IPS-18a (cell line): ENCODE measurements around the gene GPR62.

Source experiments
- H3K27ac ChIP-seq: one replicate; pipeline ENCODE4 v1.5.1; 2013; ENCODE audit warnings: low read length
- H3K27me3 ChIP-seq: one replicate; pipeline ENCODE4 v1.6.1; 2013; ENCODE audit warnings: mild to moderate bottlenecking, low read length; ENCODE audit not compliant: control insufficient read depth, insufficient read depth
- H3K36me3 ChIP-seq: one replicate; pipeline ENCODE4 v1.6.1; 2013; ENCODE audit warnings: low read depth, low read length; ENCODE audit not compliant: control insufficient read depth
- H3K4me1 ChIP-seq: one replicate; pipeline ENCODE4 v1.6.1; 2013; ENCODE audit warnings: low read depth, low read length; ENCODE audit not compliant: control insufficient read depth
- H3K4me3 ChIP-seq: one replicate; pipeline ENCODE4 v1.5.1; 2013; ENCODE audit warnings: low read length
- H3K9ac ChIP-seq: one replicate; pipeline ENCODE4 v1.6.1; 2013; ENCODE audit warnings: mild to moderate bottlenecking, low read length, moderate library complexity
- H3K9me3 ChIP-seq: one replicate; pipeline ENCODE4 v1.6.1; 2013; ENCODE audit warnings: low read depth, low read length; ENCODE audit not compliant: control insufficient read depth

Gene GPR62

DNA sequence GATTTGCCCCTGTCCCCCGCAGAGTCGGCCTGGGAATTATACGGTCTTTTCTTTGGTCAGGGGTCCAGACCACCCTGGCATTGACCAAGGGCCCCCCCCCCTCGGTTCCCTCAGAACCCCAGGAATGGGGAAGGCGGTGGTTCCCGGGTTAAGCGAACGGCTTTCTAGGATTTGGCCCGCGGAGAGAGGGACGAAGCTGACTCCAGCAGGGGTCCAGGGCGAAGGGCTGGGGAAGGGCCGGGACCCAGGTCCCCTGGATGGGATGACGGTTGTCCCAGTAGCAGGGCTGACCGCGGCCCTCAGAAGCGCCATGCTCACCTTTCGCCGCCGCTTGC lies 13.8 kb upstream of the GPR62 start:
- H3K9ac ChIP-seq, result peak overlapping the region; percentile 83
- H3K4me1 ChIP-seq, result peaks cover 5% of the 10 kb centered on the region
- H3K9me3 ChIP-seq, result no peaks in the 10 kb centered on the region
- peak overlapping the region; percentile 90 for H3K4me3 ChIP-seq
- peaks cover 29% of the 10 kb centered on the region for H3K36me3 ChIP-seq
- no peaks in the 10 kb centered on the region for H3K27me3 ChIP-seq
- no peak overlapping the region for H3K27ac ChIP-seq

DNA sequence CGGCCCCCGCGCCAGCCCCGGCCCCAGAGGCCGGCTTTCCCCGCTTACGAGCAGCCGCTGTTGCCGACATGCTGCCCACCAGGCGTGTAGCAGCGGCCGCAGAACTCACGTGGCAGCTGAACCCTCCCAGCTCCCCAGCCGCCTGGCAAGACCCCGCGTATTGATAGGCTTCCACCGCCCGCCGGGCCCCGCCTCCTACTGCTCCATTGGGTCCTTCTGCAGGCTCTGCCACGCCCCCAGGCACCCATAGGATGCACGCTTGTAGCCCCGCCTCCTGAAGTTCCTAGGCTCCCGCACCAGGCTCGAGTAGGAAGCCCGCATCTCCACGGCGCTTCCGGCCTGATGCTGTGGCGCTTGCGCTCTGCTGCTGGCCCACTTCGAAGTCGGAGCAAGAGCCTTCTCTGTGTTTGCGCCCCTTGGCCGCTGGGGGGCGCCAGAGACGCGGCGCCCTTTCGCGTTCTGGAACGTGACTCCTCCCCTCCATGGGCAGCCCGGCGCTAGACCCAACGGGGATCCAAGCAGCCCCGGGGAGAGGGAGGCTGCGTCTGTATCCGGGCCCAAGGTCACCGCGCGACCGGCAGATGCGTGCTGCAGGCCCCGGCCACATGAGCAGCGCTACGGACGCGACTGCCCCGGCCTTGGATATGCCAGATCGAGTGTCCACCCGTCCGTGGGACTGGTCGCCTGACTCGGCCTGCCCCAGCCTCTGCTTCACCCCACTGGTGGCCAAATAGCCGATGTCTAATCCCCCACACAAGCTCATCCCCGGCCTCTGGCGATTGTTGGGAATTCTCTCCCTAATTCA lies 13.2 kb upstream of the GPR62 start, which contains the start of the genes PARP3 and RRP9:
Gene PARP3, plus strand, starts transcription at position 566 of the 805 bp plus-strand sequence. CDS start 993 bp downstream, outside the sequence.
Gene RRP9, minus strand, starts transcription at position 107 of the 805 bp plus-strand sequence. Its CDS starts 37 bp downstream, at position 70.
- Histone ChIP-seq H3K4me1 (peaks cover 5% of the 10 kb centered on the region), H3K4me3 (peak within 1 kb of the TSS; percentile 90), H3K9me3 (no peaks in the 10 kb centered on the region), H3K9ac (peak within 1 kb of the TSS; percentile 83), H3K27me3 (no peaks in the 10 kb centered on the region), H3K36me3 (peaks cover 23% of the 10 kb centered on the region), H3K27ac (no peak within 1 kb of the TSS)

DNA sequence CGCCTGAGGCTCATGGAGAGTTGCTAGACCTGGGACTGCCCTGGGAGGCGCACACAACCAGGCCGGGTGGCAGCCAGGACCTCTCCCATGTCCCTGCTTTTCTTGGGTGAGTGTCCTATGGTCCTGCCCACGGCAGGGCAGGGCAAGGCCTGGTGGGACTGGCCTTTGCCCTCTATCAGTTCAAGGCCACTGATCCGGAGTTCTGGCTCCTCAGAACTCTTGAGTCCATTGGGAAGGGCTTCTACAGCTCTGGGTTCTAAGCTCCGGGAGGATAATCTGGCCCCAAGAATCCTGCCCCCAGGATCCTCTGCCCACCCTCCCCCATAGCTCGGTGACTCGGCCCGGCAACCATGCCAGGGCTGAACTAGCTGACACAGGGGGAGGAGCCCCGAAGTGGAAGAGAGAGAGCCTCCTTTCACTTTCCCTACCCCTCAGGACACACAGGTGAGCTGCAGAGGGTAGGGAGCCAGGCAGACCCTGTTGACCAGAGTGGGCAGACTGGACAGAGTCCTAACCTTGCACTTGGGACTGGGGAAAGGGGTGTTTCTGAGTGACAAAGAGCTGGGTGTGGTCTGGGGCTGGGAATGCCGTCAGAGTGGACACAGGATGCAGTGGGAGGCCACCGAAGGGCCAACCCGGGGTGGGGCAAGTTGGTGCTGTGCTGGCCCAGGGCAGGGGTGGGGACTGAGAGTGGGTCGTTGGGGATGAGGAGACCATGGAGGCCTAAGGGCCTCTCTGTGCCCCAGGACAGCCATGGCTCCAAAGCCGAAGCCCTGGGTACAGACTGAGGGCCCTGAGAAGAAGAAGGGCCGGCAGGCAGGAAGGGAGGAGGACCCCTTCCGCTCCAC lies 12.4 kb upstream of the GPR62 start:
- no peaks in the 10 kb centered on the region for H3K9me3 ChIP-seq
- H3K4me1 ChIP-seq, result peaks cover 5% of the 10 kb centered on the region
- no peaks in the 10 kb centered on the region for H3K27me3 ChIP-seq
- H3K27ac ChIP-seq, result no peak overlapping the region
- peak overlapping the region; percentile 49 for H3K4me3 ChIP-seq
- peaks cover 15% of the 10 kb centered on the region for H3K36me3 ChIP-seq
- no peak overlapping the region for H3K9ac ChIP-seq

DNA sequence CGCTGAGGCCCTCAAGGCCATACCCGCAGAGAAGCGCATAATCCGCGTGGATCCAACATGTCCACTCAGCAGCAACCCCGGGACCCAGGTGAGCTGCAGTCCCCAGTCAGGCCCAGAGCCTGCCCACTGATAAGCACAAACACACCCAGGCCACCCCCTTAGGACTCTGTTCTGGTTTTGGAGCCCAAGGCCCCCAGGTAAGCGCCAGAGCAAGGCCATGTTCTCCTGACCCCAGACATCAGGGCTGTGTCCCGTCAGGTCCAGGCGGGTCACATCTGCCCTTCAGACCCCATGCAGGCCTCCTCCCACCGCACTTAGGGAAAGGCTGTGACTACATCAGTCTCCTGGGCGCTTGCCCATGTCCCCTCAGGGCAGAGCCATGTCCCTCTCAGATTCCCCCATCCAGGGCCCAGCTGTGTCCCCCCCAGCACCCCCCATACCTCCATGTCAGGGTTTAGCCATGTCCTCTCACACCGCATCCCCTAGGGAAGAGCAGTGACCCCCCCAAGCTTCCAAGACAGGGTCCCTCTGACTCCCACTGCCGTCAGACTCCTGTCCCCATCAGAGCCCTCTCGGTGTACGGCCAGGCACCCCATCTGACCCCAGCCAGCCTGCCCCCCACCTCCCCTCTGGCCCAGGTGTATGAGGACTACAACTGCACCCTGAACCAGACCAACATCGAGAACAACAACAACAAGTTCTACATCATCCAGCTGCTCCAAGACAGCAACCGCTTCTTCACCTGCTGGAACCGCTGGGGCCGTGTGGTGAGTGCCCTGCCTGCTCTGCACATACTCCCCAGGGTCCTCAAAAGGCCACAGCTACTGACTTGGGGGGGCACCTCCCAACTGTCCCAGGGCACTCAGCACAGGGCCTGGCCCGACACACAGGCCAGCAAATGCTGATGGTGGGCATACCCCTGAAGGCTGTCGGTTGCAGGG lies 11.5 kb upstream of the GPR62 start:
- H3K9me3 ChIP-seq, result no peaks in the 10 kb centered on the region
- no peaks in the 10 kb centered on the region for H3K27me3 ChIP-seq
- H3K36me3 ChIP-seq, result peaks cover 6% of the 10 kb centered on the region
- no peak overlapping the region for H3K27ac ChIP-seq
- no peak overlapping the region for H3K4me3 ChIP-seq
- peaks cover 5% of the 10 kb centered on the region for H3K4me1 ChIP-seq
- H3K9ac ChIP-seq, result no peak overlapping the region

DNA sequence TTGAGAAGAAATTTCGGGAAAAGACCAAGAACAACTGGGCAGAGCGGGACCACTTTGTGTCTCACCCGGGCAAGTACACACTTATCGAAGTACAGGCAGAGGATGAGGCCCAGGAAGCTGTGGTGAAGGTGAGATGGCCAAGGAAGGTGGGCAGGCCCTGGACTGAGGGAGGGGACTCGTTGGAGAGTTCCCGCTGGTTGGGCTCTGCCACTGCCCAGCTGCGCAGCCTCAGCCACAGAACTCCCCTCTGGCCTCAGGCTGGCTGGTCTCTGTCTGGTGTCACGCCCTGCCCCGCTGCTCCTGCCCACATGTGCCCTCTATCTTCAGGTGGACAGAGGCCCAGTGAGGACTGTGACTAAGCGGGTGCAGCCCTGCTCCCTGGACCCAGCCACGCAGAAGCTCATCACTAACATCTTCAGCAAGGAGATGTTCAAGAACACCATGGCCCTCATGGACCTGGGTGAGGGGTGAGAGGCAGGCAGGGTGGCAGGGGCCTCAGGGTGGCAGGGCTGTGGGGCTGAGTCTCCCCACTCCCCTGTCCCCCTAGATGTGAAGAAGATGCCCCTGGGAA lies 10.6 kb upstream of the GPR62 start:
- Histone ChIP-seq H3K36me3 (no peaks in the 10 kb centered on the region), H3K4me1 (peaks cover 5% of the 10 kb centered on the region), H3K9ac (no peak overlapping the region), H3K27me3 (peaks cover 6% of the 10 kb centered on the region), H3K4me3 (no peak overlapping the region), H3K9me3 (no peaks in the 10 kb centered on the region), H3K27ac (no peak overlapping the region)

DNA sequence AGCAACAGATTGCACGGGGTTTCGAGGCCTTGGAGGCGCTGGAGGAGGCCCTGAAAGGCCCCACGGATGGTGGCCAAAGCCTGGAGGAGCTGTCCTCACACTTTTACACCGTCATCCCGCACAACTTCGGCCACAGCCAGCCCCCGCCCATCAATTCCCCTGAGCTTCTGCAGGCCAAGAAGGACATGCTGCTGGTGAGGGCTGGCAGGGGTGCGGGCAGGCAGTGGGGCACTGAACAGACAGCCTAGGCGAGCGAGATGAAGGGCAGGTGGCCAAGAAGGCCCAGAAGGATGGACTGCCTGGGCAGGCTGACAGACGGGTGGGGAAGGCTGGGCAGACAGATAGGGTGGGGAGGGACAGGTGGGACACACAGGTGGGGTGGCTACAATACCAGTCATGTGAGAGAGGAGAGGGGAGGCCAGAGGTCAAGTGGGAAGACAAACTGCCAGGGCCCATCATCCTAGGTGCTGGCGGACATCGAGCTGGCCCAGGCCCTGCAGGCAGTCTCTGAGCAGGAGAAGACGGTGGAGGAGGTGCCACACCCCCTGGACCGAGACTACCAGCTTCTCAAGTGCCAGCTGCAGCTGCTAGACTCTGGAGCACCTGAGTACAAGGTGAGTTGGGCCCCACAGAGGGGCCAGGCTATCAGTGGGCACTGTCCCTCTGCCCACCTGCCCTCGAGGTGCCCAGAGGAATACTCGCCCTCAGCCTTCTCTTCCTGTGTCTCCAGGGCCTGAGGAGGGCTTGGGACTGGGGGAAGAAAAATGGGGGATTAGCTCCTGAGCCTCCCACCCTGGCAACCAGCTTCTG lies 9.9 kb upstream of the GPR62 start:
- no peak overlapping the region for H3K27ac ChIP-seq
- no peak overlapping the region for H3K9ac ChIP-seq
- no peaks in the 10 kb centered on the region for H3K36me3 ChIP-seq
- H3K9me3 ChIP-seq, result no peaks in the 10 kb centered on the region
- H3K27me3 ChIP-seq, result peaks cover 6% of the 10 kb centered on the region
- H3K4me3 ChIP-seq, result no peak overlapping the region
- peaks cover 5% of the 10 kb centered on the region for H3K4me1 ChIP-seq

DNA sequence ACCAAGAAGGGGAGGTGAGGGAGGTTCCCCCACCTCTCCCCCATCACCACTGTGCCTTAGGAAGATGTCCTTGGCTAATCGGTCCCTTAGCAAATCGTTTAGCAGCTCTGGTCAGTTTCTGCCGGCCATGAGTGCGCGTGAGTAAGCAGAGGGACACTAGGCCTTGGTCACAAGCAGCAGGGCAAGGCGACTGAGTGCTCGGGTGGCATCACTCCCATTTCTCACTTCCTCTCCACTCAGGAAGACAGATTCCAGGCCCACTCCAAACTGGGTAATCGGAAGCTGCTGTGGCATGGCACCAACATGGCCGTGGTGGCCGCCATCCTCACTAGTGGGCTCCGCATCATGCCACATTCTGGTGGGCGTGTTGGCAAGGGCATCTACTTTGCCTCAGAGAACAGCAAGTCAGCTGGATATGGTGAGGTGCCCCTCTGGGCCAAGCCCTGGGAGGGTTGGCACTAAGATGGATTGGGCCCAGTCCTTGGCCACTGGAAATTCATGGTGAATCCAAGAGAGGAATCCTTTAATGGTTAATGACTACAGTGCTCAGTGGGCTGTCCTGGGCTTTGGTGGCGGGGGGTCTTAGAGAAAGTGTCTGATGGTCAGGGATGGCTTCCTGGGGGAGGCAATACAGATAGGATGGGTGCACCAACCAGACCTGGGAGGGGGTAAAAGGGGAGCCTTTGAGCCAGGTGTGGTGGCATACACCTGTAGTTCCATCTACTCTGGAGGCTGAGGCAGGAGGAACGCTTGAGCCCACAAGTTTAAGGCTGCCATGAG lies 9.1 kb upstream of the GPR62 start:
- no peak overlapping the region for H3K9ac ChIP-seq

DNA sequence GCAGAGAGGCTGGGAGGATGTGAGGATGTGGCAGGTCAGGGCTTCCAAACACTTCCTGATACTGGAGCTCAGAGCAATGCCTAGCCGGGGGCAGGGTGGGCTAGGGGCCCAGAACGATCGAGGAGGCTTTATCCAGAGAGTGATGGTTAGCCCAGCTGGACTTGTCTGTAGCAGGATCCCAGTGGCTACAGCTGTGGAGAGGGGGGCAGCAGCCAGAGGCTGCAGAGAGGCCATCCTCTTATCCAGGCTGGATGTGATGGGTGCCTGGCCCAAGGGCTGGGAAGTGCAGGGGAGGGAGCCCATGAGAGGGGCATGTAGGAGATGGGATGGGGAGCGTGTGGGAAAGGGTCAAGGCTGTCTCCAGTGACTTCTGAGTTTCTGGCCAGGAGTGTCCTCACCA lies 8.4 kb upstream of the GPR62 start:
- H3K9ac ChIP-seq, result no peak overlapping the region
- no peak overlapping the region for H3K4me3 ChIP-seq
- peaks cover 5% of the 10 kb centered on the region for H3K4me1 ChIP-seq
- H3K9me3 ChIP-seq, result no peaks in the 10 kb centered on the region
- H3K36me3 ChIP-seq, result no peaks in the 10 kb centered on the region
- no peak overlapping the region for H3K27ac ChIP-seq
- peaks cover 16% of the 10 kb centered on the region for H3K27me3 ChIP-seq

More for the DNA sequence above, 9.1 kb upstream of the GPR62 start:
- Histone ChIP-seq H3K27me3 (peaks cover 12% of the 10 kb centered on the region), H3K9me3 (no peaks in the 10 kb centered on the region), H3K36me3 (no peaks in the 10 kb centered on the region), H3K4me3 (no peak overlapping the region), H3K4me1 (peaks cover 5% of the 10 kb centered on the region), H3K27ac (no peak overlapping the region)

DNA sequence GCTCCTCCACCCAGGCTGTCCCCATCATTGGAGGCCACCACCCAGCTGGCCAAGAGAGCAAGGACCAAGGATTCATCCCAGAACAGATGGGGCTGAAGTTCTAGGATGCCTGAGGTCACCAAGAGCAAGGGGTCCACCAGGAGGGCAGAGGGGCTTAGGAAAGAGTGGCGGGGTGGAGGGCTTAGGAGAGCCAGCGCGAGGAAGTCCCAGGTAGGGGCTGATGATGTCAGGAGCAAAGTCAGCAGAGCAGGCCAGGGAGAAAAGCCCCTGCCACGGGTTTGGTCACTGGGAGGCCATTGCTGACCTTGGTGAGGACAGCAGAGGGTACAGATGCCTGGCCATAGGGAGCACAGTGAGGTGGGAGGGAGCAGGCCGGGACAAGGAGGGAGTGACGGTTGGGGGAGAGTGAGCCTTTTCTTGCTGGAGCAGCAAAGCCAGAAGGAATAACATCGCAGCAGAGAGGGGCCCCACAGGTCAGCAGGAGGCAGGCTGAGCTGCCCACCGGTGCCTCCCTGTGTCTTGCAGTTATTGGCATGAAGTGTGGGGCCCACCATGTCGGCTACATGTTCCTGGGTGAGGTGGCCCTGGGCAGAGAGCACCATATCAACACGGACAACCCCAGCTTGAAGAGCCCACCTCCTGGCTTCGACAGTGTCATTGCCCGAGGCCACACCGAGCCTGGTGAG lies 7.8 kb upstream of the GPR62 start:
- peaks cover 16% of the 10 kb centered on the region for H3K27me3 ChIP-seq
- no peak overlapping the region for H3K27ac ChIP-seq
- no peak overlapping the region for H3K9ac ChIP-seq
- H3K4me1 ChIP-seq, result peaks cover 3% of the 10 kb centered on the region
- no peaks in the 10 kb centered on the region for H3K36me3 ChIP-seq
- no peaks in the 10 kb centered on the region for H3K9me3 ChIP-seq
- H3K4me3 ChIP-seq, result no peak overlapping the region
